Inflammatory macrophage treated with lipopolysaccharide for 1 hour (primary cell): Measurements from ENCODE around the gene PATL1.
A peak's percentile ranks its signal among the peaks of the same experiment; 100 is the strongest.
"Not testable (repeated sequence)": the region's sequence is repeated elsewhere in the genome, so short reads cannot be mapped to it uniquely, and the experiment has no call there.

Experiments used
- DNase-seq, 2 donors: peaks; one replicate each; pipeline ENCODE4 v3.0.0-alpha.2; 2020 to 2022

The PATL1 gene

DNA sequence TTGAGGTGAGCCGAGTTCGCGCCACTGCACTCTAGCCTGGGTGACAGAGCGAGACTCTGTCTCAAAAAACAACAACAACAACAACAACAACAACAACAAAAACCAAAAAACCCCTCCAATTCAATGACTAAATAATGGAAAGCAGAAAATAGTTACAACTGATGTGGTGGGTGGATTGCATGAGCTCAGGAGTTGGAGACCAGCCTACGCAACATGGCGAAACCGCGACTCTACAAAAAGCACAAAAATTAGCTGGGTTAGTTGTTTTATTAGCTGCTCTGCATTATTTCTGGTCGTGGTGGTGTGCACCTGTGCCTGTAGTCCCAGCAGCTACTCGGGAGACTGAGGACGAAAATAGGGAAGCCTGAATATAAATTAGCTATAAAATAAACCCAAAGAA, 2.6 kb upstream of the PATL1 start:
- peak; percentile 50 to 71 for DNase-seq

DNA sequence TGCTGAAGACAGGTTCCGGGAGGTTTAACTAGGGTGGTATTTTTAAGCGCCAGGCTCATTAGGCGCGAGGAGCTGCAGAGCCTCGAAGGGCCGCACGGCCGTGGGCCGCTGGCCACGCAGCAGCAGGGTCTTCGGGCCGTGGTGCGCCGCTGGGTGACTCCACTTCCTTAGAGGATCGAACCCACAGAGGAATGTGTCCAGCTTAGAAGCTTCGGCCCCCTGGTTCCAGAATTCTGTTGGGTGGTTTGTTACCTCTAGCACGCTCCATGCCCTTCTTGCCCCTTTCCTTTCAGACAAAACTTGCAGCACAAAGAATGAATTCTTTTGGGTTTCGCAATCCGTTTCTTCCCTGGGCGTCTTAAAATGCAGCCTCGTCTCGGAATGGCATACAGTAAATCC, 773 bp upstream of the PATL1 start:
- DNase-seq = peak; percentile 18 to 44

- DNase-seq = peak; percentile 94 to 96
These were observed 468 bp downstream of the PATL1 start for GRCh38 chr11:59668188-59668949.

GRCh38 chr11:59667812-59668187, 1.0 kb downstream of the PATL1 start:
- no peak for DNase-seq

- DNase-seq = peak; percentile 83 to 93
These were observed 1.9 kb downstream of the PATL1 start for GRCh38 chr11:59666969-59667368.

- DNase-seq = peak; percentile 22 to 54
These were observed 8.2 kb downstream of the PATL1 start for GRCh38 chr11:59660621-59661020.

DNA sequence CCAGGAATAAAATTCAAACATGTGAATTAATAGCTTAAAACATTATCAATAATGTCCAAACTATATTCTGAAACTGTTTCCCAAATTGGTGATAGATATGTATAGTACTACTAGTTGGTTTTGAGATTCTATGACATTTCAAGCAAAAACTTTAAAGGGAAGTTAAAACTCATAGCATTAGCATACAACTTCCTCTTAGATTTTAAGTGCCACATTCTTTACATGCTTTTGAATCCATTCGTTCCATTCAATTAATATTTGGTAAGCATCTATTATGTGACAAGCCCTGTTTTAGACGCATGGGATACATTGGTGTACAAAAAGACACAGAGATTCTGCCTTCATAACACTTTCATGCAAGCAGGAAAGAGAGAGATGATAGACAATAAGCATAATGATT, 8.9 kb downstream of the PATL1 start:
- DNase-seq = peak; percentile 8 to 45

DNA sequence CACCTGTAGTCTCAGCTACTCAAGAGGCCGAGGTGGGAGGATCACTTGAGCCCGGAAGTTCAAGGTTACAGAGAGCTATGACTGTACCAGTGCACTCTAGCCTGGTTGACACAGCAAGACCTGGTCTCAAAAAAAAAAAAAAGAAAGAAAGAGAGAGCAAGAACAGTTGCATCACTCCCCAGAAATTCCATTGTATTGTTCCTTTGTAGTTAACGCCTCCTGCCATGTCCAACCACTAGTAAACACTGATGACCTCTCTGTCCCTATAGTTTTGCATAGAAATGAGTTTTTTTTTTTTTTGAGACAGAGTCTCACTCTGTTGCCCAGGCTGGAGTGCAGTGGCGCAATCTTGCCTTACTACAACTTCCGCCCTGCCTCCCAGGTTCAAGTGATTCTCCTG, 10.8 kb downstream of the PATL1 start:
- no peak for DNase-seq

- DNase-seq = no peak
These were observed 13.9 kb downstream of the PATL1 start for GRCh38 chr11:59654893-59655292.

GRCh38 chr11:59647245-59647980, 21.4 kb downstream of the PATL1 start:
- DNase-seq = peak; percentile 38 to 78

- DNase-seq = no peak
These were observed 24.3 kb downstream of the PATL1 start for GRCh38 chr11:59644528-59644927.

GRCh38 chr11:59643390-59643789, 25.4 kb downstream of the PATL1 start:
- no peak for DNase-seq

GRCh38 chr11:59641156-59641555, 27.7 kb downstream of the PATL1 start:
- no peak for DNase-seq

- DNase-seq = no peak
These were observed 38.3 kb downstream of the PATL1 start for GRCh38 chr11:59630493-59630892.

DNA sequence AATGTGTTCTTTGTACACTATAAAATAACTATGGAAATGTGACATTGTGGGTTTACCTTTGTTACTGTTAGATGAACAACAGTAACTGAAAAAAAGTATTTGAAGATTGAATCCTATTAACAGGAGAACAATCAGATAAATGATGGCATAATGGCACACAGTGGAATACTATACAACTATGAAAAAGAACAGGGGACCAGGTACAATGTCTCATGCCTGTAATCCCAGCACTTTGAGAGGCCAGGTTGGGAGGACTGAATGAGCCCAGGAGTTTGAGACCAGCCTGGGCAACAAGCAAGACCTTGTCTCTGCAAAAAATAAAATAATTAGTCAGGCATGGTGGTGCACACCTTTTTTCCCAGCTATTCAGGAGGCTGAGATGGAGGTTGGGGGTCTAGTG, 38.8 kb downstream of the PATL1 start:
- no peak for DNase-seq

- not testable (repeated sequence) for DNase-seq
These were observed 41.9 kb downstream of the PATL1 start for GRCh38 chr11:59626969-59627368.

- DNase-seq = no peak
These were observed 43.1 kb downstream of the PATL1 start for GRCh38 chr11:59625703-59626102.

DNA sequence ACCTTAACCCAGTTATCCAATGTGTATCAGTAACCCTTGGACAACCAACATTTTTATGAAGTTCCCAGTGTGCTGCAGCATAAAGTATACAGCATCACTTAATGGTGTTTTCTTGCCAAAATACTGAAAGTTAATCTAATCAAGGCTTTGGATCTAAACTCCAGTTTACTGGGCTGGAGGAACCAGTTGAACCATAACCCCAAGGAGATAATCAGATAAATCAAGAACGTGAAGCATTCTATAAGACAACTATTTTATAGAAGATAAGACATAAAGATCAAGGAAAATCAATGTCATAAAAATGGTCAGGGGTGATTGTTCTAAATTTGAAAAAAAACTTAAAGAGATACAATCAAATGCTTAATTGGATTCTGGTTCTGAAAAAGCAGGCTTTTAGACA, 51.0 kb downstream of the PATL1 start:
- no peak for DNase-seq

GRCh38 chr11:59616396-59616982, 52.3 kb downstream of the PATL1 start:
- no peak for DNase-seq

DNA sequence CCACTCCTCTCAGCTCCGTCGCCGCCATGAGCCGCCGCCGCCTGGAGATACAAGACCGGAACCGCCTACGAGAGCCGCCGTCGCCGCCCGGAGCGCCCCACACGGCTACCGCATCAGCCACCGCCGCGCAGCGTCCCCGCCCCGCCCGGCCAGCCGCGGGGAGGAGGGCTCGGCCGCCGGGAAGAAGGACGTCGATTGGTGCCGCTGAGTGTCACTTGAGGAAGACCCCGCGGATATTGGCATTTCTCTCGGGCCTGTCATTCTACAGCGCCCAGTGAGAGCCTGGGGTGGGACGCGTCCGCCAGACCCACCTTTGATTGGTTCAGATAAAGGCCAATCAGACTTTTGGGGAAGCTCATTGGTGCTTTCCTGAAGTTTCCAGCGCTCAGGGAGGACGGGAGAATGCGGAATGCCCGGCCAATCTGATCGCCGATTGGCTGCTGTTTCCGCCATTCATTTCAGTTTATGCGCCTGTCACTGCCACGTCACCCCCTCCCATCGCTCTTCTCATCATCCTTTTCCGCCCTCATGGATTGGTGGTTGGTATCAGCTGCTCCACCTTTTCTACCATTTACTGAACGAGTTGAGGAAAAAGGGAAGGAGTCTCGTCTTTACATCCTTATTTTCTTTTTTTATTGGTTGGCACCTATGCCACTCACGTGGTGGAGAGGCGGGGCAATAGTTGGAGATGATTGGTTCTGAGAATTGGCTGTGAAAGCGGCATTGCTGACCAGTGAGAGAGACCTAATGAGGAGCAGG, 53.0 kb downstream of the PATL1 start, which contains the start of gene OSBP:
Gene OSBP, minus strand, starts transcription at position 138 of the 759 bp plus-strand sequence. Its CDS starts 110 bp downstream, at position 28.
- DNase-seq = peak; percentile 100

DNA sequence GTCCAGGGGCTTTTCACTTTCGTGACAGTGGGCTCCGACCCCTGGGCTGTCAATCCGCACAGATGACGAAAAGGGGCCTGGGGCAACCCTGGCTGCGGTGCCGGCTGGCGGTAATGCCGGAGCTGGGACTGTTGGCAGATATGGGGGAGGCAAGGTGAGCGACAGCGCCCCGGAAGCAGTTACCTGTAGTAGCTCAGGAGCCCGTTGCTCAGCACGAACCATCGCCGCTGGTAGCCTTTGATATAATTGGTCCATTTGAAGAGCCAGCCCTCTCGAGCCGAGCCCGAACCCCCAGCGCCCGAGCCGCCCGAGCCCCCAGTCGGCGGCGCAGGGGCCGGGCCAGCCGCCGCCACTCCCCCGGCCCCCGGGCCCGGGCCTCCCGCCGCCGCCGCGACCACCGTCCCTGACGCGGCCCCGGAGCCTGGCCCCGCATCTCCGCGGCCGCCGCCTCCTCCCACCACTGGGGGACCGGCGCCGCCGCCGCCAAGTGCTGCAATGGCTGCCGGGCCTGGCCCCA, 53.7 kb downstream of the PATL1 start:
- no peak for DNase-seq

- no peak for DNase-seq
These were observed 54.3 kb downstream of the PATL1 start for GRCh38 chr11:59614277-59615119.
